Lower leg skin (tissue), 4 donors: ENCODE measurements around the gene UFSP2. TPM values are rescaled to one million over a fixed set of nuclear protein-coding genes. Genes with fewer than 3 reads are reported as not detected.

ENCODE experiments used
- DNase-seq, 2 donors: peaks; one replicate each; pipeline ENCODE4 v3.0.0-alpha.2; 2019; ENCODE audit warnings: low spot score in 2 of 2
- H3K4me3 ChIP-seq: fragments of 200-600 bp; sonication (generic); 2 replicates; pipeline ENCODE4 v1.5.1; 2017; ENCODE audit warnings: mild to moderate bottlenecking, low read depth; ENCODE audit not compliant: poor library complexity, severe bottlenecking
- POLR2A ChIP-seq, 2 donors: fragments of 450-650 bp; IDR thresholded peaks; one replicate each; pipeline ENCODE4 v1.6.1; 2016 to 2017; ENCODE audit warnings: antibody characterized with exemption in 2 of 2, mild to moderate bottlenecking in 1 of 2, moderate library complexity in 1 of 2
- WGBS, 2 donors: methylation state at CpG; one replicate each; pipeline ENCODE4 v1.1.5; 2018; 5-methylcytosine and 5-hydroxymethylcytosine counted together
- intact Hi-C: fragments of 100-400 bp; cut with DNase I; formaldehyde crosslinking; loops from one replicate; pipeline ENCODE4 v1.15.0; 2023; ENCODE audit warnings: low total_unique reads
- total RNA-seq, 4 donors: library from RNA; depleted of rRNA; stranded (reverse); fragments of >200 nt; gene quantifications; one replicate each; pipeline ENCODE4 v1.1.0, GENCODE V29; 2016
- TF ChIP-seq, protein P1 (sequence below), 3 donors: fragments of 450-650 bp; IDR thresholded peaks; one replicate each; pipeline ENCODE4 v1.5.1; 2016; ENCODE audit warnings: antibody characterized with exemption in 3 of 3, mild to moderate bottlenecking in 3 of 3, moderate library complexity in 2 of 3

Gene UFSP2
- total RNA-seq, 4 donors from 2014 or later, result 24.6 to 53.5 (median 32.4) TPM

DNA sequence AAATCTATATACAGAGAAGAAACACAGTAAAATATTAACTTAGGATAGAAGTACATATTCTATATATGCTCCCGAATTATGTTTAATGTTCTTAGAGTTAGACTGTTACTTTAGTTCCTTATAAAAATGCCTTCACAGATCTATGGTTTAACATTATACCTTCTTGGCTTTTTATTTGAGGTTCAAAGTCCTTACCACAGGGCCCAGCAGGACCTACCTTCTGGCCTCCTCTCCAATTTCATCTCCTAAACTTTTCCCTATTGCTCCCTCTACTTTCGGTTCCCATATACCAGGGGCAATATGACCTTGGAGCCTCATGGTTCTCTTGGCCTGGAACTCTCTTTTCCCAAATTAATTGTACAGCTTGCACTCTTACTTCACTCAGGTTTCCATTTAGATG, 17.3 kb downstream of the UFSP2 start:
- no peak for DNase-seq

DNA sequence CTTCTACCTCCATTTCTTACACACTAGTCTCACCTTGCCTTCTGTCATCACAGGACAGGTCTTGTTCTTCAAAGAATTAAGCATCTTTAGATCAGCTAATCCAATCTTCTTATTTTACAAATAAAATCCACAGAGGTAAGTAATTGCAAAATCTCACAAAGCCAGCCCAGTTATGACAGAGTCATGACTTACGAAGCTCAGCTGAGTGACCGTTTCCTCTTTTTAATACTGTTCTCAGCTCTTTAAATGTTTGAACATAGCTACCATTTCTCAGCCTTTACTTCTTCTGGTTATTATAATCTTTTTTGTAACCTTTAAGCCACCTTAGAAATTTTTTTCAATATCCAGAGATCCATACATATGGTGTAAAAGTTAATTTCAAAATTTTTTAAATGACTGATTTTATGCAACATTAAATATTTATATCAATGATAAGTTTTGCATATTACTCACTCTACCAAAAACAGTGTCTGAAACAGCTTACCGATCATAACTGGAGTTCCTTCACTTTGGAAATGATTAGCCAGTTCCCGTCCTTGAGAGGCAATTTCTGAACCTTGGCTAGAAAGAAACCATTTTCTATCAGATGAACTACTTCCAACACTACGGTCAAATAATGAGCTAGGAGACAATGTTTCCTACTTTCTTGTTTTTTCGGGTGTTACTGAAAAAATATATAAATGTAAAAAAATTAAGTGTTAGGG, 20.3 kb downstream of the UFSP2 start:
- WGBS, 2 donors, result 89 to 90% methylated on average over 6 of the region's 6 CpGs
- TF ChIP-seq, protein P1, sequence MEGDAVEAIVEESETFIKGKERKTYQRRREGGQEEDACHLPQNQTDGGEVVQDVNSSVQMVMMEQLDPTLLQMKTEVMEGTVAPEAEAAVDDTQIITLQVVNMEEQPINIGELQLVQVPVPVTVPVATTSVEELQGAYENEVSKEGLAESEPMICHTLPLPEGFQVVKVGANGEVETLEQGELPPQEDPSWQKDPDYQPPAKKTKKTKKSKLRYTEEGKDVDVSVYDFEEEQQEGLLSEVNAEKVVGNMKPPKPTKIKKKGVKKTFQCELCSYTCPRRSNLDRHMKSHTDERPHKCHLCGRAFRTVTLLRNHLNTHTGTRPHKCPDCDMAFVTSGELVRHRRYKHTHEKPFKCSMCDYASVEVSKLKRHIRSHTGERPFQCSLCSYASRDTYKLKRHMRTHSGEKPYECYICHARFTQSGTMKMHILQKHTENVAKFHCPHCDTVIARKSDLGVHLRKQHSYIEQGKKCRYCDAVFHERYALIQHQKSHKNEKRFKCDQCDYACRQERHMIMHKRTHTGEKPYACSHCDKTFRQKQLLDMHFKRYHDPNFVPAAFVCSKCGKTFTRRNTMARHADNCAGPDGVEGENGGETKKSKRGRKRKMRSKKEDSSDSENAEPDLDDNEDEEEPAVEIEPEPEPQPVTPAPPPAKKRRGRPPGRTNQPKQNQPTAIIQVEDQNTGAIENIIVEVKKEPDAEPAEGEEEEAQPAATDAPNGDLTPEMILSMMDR (IDR thresholded peaks at IDR 0.05), result no peak
- TF ChIP-seq POLR2A (IDR thresholded peaks at IDR 0.05), result no peak
- intact Hi-C loops, result no loop called here
- no peak overlapping the region for H3K4me3 ChIP-seq
- DNase-seq, result no peak

More for the DNA sequence above, 17.3 kb downstream of the UFSP2 start:
- TF ChIP-seq POLR2A (IDR thresholded peaks at IDR 0.05), result no peak
- TF ChIP-seq, protein P1 (IDR thresholded peaks at IDR 0.05), result no peak
- no peak overlapping the region for H3K4me3 ChIP-seq
- 97 to 99% methylated on average over 2 of the region's 2 CpGs for WGBS, 2 donors
- intact Hi-C loops, result no loop called here

DNA sequence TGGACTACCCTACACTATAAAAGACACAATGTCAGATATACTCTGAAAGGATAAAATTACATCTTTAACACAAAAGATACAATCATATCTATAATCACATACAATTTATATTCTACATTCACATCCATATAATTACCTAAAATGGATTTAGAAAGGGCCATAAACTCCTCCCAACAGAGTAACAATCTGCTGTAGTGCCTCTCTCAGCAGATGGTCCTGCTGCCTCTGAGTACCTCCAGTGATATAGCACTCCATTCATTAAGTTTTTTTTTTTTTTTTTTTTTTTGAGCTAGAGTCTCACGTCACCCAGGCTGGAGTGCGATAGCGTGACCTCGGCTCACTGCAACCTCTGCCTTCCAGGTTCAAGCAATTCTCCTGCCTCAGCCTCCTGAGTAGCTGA, 21.7 kb downstream of the UFSP2 start:
- H3K4me3 ChIP-seq, result no peak overlapping the region
- DNase-seq, result no peak
- 93 to 96% methylated on average over 4 of the region's 4 CpGs for WGBS, 2 donors
- TF ChIP-seq POLR2A (IDR thresholded peaks at IDR 0.05), result no peak
- TF ChIP-seq, protein P1 (IDR thresholded peaks at IDR 0.05), result no peak
- intact Hi-C loops, result no loop called here

DNA sequence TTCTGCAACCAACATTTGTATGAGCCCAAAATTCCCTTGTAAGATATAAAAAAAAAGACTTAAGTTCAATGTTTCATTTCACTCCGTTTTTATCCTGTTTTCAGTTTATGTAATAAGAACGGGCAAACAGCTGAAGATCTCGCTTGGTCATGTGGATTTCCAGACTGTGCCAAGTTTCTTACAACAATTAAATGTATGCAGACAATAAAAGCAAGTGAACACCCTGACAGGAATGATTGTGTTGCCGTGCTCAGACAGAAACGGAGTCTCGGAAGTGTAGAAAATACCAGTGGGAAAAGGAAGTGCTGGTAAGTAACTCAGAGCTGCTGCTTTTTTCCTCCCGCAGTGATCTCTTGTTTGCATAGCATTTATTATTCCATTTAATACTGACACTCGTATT, 26.3 kb downstream of the UFSP2 start:
- intact Hi-C loops, result no loop called here

DNA sequence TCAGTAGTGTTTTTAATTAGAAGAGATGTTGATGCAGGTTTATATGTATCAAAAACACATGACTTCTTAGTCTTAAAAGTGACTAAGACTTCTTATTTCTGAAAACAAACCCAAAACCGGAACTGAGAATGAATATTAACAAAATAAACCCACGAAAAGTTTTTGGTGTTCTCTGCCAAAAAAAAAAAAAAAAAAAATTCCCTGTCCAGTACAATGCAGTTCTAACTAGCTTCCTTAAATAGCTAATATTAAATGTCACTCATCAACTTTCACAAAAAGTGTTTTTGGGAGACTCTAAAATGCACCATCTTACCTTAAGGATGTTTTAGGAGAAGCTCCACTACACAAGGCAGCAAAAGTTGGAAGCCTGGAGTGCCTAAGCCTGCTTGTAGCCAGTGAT, 27.1 kb downstream of the UFSP2 start:
- intact Hi-C loops, result no loop called here
- 16 to 19% methylated on average over 2 of the region's 2 CpGs for WGBS, 2 donors
- no peak for DNase-seq
- no peak for TF ChIP-seq POLR2A (IDR thresholded peaks at IDR 0.05)
- TF ChIP-seq, protein P1 (IDR thresholded peaks at IDR 0.05), result no peak
- H3K4me3 ChIP-seq, result no peak overlapping the region

More for the DNA sequence above, 26.3 kb downstream of the UFSP2 start:
- 37 to 51% methylated on average over 8 of the region's 8 CpGs for WGBS, 2 donors
- H3K4me3 ChIP-seq, result no peak overlapping the region
- TF ChIP-seq, protein P1 (IDR thresholded peaks at IDR 0.05), result no peak
- TF ChIP-seq POLR2A (IDR thresholded peaks at IDR 0.05), result no peak
- no peak for DNase-seq
